GM18520 (cell line): Measurements from ENCODE around the gene ZSCAN18.

Experiments used
- ATAC-seq: cut with Tn5 transposase; IDR thresholded peaks from one replicate; pipeline ENCODE4 v1.9.1; 2021; ENCODE audit not compliant: unreplicated experiment

Gene ZSCAN18

GRCh38 chr19:58044886-58045285 is 53.1 kb downstream of the ZSCAN18 start:
- no peak for ATAC-seq

- no peak for ATAC-seq
Observed at GRCh38 chr19:58044391-58044790, 53.6 kb downstream of the ZSCAN18 start.

GRCh38 chr19:58042495-58043340 is 55.3 kb downstream of the ZSCAN18 start:
- ATAC-seq, result no peak

- no peak for ATAC-seq
Observed at GRCh38 chr19:58040751-58041525, 57.1 kb downstream of the ZSCAN18 start.

- ATAC-seq, result no peak
Observed at GRCh38 chr19:58038688-58039204, 59.3 kb downstream of the ZSCAN18 start.

- no peak for ATAC-seq
Observed at GRCh38 chr19:58037927-58038687, 59.9 kb downstream of the ZSCAN18 start.

GRCh38 chr19:58035863-58036262 is 62.2 kb downstream of the ZSCAN18 start:
- ATAC-seq, result no peak

GRCh38 chr19:58034477-58034793 is 63.6 kb downstream of the ZSCAN18 start:
- ATAC-seq, result no peak
